ENCODE data around the gene NOTCH3.

DNA sequence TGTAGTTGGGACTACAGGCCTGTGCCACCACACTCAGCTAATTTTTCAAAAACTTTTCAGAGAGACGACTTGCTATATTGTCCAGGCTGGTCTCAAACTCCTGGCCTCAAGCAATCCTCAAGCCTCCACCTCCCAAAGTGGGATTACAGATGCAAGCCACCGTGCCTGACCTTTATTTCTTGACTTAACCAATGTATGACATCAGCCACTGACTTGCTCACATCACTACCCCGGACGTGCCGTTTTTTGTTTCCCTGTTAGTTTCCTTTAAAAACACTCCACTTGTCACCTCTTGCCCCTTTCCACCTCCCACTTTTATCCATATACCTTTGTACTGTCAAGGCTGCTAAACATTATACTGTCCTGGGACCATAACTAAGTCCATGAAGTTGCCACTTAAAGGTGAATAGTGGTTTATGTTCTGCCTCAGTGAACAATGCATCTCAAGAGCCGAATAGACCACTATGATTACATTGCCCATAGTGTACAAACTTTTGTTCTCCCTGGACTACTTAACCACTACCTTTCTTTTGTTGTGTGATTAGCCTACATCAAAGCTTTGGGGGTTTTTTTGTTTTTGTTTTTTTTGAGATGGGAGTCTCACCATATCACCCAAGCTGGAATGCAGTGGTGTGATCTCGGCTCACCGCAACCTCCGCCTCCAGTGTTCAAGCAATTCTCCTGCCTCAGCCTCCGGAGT, 33.8 kb upstream of the NOTCH3 start:
- TF ChIP-seq, protein P1, sequence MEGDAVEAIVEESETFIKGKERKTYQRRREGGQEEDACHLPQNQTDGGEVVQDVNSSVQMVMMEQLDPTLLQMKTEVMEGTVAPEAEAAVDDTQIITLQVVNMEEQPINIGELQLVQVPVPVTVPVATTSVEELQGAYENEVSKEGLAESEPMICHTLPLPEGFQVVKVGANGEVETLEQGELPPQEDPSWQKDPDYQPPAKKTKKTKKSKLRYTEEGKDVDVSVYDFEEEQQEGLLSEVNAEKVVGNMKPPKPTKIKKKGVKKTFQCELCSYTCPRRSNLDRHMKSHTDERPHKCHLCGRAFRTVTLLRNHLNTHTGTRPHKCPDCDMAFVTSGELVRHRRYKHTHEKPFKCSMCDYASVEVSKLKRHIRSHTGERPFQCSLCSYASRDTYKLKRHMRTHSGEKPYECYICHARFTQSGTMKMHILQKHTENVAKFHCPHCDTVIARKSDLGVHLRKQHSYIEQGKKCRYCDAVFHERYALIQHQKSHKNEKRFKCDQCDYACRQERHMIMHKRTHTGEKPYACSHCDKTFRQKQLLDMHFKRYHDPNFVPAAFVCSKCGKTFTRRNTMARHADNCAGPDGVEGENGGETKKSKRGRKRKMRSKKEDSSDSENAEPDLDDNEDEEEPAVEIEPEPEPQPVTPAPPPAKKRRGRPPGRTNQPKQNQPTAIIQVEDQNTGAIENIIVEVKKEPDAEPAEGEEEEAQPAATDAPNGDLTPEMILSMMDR (IDR thresholded peaks at IDR 0.05): no peak
- TF ChIP-seq POLR2A (IDR thresholded peaks at IDR 0.05) (no peak), POLR2AphosphoS5 (IDR thresholded peaks at IDR 0.05) (no peak)

Measured in gastroesophageal sphincter (tissue), 3 donors.